DMS153 (cell line): Measurements from ENCODE around the gene POGLUT3.

Experiments
- DNase-seq: peaks from one replicate; lab custom pipeline; 2025; lab: John Stamatoyannopoulos, UW

POGLUT3 gene, protein sequence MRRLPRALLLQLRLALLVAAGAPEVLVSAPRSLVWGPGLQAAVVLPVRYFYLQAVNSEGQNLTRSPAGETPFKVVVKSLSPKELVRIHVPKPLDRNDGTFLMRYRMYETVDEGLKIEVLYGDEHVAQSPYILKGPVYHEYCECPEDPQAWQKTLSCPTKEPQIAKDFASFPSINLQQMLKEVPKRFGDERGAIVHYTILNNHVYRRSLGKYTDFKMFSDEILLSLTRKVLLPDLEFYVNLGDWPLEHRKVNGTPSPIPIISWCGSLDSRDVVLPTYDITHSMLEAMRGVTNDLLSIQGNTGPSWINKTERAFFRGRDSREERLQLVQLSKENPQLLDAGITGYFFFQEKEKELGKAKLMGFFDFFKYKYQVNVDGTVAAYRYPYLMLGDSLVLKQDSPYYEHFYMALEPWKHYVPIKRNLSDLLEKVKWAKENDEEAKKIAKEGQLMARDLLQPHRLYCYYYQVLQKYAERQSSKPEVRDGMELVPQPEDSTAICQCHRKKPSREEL

GRCh38 chr11:108498046-108498815 lies at the start of gene POGLUT3:
Gene POGLUT3 (minus strand): TSS chr11:108498384. CDS start chr11:108498366, 18 bp downstream.
- peak; percentile 33 for DNase-seq

DNA sequence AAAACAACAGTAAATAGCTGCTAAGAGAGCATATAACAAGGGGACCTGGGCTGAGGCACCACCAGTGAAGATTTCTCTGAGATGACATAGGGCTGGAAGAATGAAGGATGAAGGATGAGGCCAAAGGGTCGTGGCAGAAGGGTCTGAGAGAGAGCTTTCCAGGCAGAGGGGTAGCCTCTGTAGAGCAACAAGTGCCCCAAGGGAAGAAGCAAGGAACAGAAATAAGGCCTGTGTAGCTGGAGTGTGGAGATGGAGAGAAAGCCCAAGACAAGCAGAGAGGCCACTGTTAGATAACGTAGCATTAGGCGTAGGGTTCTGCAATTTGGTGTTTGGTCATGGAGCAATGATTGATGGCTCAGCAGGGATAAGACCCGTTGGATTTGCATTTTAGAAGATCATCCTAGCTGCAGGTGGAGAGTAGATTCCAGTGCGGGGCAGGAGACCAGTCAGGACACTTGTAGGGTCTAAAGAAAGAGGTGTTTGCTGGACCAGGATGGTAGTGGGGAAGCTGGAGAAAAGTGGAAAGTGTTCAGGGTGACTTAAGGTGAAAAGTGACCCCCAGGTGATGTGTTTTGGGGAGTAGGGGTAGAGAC lies 47.8 kb upstream of the POGLUT3 start:
- DNase-seq: no peak

DNA sequence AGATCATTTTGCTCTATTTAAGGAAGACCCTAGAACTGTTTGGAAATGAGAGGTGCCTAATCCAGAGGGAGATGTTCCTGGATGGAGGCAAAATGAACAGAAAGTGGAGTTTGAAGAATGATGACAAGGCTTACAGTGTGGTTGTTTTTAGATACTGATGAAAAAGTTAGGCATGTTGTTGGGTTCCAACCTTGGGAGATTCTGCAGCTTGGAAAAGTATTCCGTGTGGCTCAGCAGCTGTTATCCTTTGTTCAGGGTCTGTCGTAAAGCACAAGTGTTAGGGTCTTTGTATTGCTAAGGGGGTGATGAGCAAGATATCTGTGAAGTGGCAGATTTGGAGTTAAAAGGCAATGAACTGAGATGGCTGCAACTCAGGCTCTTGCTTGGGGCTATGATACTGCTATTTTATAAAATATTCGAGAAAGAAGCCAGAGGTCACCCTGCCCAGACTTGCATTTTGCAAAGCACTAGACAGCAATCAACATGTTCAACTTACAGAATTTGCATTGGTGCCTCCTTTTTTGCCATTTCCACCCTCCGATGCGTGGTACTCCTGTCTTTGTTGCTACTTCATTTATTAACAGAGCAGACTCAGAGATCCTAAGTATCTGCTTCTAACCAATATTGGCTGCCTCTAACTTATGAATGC lies 45.3 kb upstream of the POGLUT3 start:
- DNase-seq: no peak

DNA sequence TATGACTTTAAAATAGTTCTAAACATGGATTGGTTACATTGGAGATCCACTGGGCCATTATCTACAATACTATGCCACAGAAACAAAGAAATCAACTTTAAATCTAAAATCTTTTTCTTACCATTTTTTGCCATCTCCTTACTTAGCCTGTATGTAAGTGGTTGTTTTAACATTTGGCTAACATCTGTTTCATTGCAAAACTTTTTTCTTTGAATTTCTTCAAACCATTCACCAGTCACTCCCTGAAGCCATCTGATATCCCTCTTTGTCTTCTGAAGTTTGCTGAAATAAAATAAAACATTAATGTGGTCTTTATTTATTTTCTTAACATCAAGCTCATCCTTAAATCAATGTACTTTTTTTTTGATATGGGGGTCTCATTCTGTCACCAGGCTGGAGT lies 43.3 kb upstream of the POGLUT3 start:
- no peak for DNase-seq

DNA sequence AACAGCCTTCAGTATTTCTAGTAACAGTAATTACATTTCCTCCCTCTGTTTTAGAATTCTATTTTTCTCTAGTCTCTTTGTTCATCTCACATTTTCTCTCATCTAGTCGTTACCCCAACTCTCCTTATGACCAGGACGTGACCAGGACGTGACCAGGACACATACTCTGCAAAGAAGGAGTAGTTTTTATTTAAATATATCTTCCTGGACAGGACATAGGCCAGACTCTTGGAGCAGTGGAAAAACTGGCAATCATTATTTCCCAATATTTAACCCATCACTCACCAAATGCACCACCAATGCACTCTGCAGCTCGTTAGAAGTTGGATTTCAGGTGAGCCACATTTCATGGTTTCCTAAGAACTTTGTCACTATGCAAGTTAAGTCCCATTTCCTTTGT lies 40.3 kb upstream of the POGLUT3 start:
- DNase-seq: no peak

DNA sequence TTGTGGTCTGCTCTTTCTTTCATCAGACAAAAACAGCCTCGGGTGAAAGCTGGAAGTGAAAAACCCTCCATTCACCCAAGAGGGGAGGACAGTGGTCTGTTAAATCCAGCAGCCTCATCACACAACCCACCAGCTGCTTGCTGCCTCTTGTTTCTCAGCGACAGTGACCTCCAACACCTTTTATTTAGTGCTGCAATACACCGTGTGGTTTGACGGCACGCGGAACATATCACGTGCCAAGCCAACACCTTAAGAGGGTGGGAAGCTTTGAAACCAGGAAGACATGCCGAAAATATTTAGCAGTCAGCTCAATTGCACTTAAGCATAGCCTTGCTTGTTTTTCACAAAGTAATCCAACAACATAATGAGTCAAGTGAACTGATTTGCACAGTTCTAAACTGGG lies 39.8 kb upstream of the POGLUT3 start:
- DNase-seq: peak; percentile 46

- DNase-seq: no peak
Measured at GRCh38 chr11:108536783-108537182, 38.6 kb upstream of the POGLUT3 start.

DNA sequence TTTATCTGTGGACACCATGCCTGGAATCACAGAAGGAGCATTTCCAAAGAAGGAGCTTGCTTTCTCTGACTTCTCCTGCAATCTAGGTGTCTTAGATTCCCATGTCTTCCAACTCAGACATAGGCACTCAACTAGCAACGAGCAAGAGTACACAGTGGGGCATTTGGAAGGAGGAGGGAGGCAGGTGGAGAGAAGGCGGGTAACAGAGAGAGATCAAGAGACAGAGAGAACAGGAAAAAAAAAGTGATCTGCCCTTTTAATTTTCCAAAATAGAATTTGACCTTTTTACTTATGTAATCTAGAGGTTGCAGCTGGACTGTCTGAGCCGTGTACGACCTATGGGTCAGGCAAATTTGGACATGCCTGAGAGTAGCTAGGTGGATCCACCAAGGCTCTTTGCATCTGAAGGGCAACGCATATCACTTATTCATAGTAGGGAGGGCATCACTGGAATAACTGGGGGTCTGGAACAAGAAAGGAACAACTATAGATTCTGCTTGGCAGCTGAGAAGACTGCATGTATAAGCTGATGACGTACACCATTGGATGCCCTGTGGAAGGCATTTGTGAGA lies 37.3 kb upstream of the POGLUT3 start:
- no peak for DNase-seq

- DNase-seq: no peak
Measured at GRCh38 chr11:108534274-108534882, 36.2 kb upstream of the POGLUT3 start.

GRCh38 chr11:108530426-108530825 lies 32.2 kb upstream of the POGLUT3 start:
- DNase-seq: no peak

DNA sequence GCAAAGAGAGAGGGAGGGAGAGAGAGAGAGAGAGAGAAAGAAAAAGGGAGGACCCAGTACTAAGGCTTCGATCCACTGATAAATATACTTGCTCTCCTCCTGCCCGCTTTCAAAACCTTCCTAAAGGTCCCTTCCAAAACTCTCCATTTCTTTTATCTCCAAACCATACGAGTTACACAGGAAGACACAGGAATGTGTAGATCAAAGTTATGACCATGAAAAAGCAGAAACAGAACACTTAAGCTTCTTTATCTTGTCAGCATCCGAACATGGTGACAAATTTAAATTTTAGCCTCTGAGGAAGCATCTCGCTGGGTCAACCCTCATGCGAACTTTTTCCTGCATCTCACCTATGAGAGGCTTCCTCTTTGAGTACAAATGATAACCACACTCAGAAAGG lies 29.2 kb upstream of the POGLUT3 start:
- DNase-seq: no peak

DNA sequence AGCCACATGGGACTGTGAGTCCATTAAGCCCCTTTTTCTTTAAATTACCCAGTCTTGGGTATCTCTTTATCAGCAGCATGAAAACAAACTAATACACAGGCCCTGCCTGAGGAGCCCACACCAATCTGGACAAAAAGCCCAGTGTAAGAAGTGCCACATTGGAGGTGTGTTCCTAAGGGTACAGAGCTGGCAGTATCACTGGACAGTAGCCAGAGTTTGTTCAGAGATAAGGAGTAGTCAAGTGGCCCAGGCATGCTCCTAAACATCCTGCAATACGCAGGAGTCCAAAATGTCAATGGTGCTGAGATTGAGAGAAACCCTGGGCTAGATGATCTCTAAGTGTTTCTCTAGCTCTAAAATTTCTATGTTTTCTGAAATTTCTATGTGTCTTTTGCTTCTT lies 27.0 kb upstream of the POGLUT3 start:
- no peak for DNase-seq

DNA sequence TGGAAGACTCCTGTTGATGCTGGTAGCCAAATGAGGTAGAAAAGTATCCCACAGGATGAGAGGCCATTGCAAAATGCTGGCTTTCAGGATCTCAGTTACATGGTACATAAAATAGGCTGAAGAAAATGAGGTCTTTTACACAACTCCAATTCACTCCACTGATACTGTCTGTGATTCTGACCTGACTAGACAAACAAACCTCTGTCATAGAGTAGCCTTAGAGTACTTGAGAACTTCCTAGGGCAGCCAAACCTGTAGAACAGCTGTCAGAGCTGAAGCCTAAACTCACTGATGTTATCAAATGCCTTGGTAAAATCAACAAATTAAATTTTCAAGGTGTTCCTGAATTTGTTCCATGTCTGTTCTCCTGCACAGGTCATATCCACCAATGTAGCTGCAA lies 26.2 kb upstream of the POGLUT3 start:
- no peak for DNase-seq

DNA sequence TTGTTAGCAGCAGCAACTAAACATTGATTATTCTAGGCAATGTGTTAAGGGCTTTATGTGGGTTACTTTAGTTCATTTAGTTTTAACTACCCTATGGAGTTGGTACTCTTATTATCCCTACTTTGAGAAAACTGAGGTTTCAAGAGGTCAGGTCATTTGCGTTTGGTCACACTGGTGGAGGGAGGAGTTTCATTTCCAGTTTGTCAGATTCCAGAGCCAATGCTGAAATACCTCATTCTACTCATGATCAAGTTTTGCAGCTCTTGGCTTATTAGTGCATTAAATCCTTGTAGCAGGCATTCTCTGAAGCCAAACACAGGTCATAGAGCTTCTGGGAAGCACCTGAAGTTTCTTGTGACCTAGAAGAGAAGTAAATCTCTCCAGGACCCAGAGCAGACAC lies 24.1 kb upstream of the POGLUT3 start:
- no peak for DNase-seq

DNA sequence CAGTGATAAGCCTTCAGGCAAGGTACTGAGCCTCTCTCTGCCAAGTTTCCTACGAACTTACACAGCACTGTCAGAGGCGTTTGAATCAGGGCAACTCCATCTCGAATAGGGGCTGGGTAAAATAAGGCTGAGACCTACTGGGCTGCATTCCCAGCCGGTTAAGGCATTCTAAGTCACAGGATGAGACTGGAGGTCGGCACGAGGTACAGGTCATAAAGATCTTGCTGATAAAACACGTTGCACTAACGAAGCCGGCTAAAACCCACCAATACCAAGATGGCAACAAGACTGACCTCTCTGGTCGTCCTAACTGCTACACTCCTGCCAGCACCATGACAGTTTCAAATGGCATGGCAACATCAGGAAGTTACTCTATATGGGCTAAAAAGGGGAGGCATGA lies 20.4 kb upstream of the POGLUT3 start:
- no peak for DNase-seq

DNA sequence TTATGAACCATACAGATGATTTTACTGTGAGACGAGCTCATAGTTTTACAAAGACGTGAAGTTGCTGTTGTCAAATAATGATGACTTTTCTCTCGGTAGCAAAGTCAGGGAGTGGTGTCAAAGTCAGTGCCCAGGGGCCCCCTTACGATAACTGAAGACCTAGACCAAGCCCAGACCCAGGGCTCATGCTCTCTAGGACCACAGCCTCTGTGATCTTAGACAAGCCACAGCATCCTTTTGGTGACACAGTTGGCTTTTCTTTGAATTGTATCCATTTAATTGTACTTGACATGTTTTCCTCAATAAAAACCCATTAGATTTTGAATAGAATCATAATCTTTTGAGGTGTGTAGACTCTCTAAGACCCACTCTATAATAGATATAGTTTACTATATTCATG lies 17.9 kb upstream of the POGLUT3 start:
- DNase-seq: no peak

- no peak for DNase-seq
Measured at GRCh38 chr11:108512708-108513107, 14.5 kb upstream of the POGLUT3 start.

- DNase-seq: no peak
Measured at GRCh38 chr11:108511851-108512474, 13.8 kb upstream of the POGLUT3 start.

DNA sequence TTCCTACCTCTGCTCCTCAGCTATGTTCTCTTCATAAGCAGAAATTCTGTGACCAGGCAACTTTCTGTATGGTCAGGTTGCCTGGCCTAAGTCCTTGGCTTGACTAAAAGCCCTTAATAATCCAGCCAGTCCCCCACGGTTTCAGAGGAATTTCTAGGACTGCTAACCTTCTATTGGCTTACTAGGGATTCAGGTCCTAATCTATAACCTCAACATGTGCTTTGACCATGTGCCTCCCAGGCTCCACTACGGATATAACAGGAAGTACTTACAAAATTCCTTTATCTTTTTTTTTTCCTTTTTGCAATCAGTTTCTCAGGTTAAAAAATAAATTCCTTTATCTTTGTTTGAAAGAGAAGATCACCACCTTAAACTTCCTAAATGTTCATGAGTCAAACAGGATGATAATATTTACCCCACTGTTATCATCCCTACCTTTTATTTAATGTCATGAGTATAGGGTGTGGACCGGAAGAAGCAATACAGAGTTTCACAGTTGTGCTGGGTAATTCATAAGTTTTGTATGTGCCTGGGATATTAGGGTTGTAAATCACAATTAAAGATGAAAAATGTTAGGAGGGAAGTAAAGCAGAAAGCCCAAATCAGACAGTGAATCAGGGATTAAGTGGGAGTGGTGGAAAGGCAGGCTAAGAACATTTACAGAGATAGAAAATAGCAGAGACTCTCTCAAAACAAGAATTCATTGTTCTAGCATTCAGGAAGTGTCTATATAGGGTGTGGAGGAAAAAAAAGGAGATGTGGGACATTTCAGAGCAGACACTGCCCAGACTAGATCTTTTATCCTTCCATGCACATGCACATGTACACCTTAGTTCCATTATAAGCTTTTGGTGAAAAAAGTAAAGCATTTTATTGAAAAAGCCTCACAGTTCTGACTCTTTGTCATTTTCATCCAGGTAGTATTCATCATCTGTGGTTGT lies 10.7 kb upstream of the POGLUT3 start:
- DNase-seq: no peak

DNA sequence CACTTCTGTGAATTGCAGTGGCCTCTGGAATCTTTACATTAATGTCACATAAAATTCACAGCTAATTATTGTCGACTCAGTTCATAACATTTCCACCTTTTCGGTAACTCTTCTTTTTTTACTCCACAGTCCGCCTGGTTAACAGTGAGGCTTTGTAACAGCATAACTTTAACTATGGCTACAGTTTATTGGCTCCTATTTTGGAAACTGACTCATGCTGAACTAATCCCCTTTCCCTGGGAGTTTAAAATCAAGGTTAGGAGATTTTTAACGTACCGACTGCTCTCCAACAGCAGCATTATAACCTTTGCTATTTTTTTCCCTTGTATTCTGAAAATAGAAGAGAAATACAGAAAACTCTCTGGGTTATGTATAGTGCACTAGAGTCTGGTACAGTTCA lies 3.2 kb upstream of the POGLUT3 start:
- DNase-seq: no peak
